ENCODE data around the gene TRIML1.

TRIML1 gene

DNA sequence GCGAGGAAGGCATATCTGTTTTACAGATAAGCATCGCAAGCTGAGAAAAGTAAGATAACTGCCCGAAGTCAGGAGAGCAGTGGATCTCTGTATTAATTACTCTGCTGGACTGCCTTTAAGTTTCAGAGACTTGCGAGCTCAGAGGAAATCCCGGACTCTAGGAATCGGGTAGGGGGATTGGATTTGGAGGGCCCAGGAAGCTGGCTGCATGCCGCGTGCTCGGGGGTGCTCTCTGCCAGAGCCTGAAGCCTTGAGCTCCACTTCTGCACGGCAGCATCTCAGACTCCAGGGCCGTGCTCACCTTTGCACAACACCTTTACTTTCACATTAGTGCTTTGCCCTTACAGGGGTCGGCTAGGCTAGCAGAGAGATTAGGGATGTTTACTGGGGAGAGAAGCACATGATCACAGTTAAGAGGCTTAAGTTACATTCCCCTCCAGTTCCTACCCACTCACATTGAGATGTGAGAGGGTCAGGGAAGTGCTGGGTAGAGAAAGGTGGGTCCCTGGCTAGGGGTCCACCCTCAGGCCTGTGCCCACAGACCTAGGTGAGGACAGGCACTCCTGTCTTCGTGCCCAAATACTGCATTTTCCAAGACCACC lies 57.0 kb downstream of the TRIML1 start:
- DNase-seq (ENCODE audit: insufficient read length, low spot score) (no peak), FAIRE-seq (no peak)
- TF ChIP-seq POLR2A (IDR thresholded peaks at IDR 0.05; ENCODE audit: low read depth, low read length): no peak
